CD4-positive, alpha-beta T cell treated with Interleukin-10 for 1 hour (primary cell): Measurements from ENCODE around the gene PPL.
"Not testable (repeated sequence)": the region's sequence is repeated elsewhere in the genome, so short reads cannot be mapped to it uniquely, and the experiment has no call there.

Source experiments
- DNase-seq: peaks from one replicate; pipeline ENCODE4 v3.0.0-alpha.2; 2020

Gene PPL

DNA sequence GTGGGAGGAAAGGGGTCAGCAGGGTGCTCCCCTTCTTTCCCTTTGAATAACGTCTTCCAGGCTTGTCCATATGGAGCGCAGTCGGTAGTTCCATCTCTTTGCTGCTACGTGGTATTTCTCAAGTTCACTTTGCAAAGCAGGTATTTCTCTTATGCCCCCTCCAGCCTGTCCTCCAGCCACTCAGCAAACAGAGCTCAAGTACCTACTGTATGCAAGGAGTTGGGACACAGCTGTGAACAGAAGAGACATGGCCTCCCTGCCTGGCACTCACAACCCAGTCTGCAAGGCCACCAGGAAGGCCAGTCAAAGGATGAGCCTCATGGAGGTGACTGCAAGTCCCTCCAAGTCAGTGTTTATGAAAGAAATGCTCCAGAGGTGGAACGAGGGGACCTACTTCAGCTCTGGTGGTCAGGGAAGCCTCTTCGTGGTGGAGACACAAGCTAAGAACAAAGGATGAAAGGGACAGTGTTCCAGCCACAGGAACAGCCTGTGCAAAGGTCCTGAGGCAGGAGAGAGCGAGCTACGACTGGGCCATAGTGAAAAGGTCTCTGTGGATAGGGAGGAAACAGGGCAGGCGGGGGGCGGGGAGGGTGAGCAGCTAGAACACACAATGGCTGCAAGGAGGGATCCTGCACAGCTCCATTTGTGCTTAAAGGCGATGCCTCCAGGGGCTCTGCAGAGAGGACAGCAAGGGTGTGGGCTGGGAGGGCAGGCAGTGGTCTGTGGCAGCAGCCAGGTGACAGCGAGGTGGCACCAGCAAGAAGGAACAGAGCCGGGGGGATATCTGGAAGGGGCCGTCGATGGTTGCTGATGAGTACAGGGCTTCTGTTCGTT is 32.6 kb downstream of the PPL start:
- DNase-seq: no peak

DNA sequence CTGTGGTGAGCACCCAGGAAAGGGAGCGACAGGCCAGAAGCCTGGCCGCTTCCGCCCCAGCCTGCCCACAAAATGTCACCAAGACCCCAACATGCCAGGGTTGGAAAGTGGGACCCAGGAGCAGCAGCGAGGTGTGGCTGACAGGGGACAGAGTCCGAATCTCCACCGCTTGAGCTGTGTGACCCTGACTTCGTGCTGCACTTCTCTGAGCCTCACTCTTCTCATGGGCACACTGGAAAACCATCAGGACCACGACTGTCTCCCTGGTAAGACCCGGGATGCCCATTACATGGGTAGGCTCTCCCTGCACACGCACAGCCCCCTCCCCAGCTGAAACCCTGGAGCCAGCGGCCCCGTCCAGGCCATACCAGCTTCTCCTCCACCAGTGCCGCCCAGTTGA is 34.9 kb downstream of the PPL start:
- no peak for DNase-seq

DNA sequence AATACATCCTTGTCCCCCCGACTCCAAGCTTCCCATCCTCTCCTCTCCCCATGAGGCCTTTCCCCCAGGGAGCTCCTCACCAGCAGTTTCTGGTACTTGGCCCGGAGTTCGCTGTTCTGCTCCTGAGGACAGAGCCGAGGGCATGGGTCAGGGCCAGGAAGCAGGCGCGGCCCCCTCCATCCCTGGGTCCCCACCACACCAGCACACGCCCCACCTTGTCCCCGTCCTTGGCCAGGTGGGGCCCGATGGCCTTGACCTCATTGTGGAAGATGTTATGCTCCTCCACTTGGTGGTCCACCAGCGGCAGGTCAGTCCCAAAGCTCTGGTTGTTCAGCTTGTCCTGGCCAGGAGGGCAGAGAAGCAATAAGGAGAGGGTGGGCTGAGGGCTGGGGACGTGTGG is 36.2 kb downstream of the PPL start:
- DNase-seq: no peak

DNA sequence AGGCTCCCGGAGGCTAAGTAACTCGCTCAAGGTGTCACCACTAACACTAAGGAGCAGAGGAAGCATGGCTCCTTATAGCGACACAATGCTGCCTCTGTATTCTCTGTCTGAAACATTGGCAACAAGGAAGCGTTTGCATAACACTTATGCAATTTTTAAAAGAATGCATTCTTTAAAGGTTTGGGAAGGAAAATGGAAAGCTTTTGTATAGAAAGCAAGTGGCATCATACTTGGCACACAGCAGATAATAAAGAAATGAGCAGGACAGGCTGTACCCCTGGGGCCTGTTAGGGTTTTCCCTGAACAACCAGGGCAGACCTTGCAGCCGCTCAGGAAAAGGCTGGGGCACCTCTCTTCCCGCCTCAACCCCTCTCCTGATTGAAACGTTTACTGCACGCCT is 36.9 kb downstream of the PPL start:
- DNase-seq: no peak

DNA sequence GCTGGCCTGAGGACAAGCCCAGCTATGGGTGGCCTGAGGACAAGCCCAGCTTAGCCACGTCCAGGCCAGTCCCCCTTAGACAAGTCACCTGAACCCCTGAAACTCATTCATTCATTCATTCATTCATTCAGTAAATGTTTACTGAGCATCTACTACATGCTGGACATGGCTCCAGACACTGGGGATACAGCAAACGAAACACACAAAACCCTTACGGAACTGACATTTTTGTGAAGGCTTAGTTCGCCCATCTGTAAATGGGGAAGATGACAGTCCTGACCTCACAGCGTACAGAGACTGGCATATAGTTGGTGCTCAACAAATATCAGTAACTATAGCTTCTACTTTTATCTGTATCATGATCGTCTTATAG is 37.5 kb downstream of the PPL start:
- no peak for DNase-seq

DNA sequence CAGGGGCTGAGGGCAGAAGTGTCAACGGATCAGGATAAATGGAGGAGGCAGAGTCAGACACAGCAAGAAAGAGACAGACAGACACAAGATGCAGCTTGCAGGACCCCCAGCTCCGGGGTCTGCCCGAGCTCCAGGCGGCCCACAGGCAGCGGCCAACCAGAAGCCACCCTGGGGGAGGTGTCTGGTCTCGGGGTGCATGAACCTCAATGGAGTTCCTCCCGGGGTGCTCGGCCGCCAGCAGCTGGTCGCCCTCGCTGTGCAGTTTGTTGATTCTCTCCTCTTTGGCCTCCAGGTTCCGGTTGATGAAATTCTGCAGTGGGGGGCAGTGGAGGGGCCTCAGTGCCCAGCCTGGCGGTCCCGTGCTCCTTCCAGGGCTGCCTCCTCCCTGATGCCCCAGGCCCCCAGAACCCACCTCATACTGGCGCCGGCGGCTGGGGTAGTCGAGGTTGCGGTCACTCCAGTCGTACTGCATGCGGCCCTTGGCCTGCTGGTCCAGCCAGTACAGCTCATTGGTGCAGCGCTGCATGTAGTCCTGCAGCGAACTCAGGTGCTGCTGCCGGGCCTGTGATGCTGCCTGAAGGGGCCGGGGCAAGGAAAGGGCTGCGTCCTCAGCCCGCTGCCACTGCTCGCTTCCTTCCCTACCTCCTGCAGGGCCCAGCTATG is 38.0 kb downstream of the PPL start:
- DNase-seq: no peak

DNA sequence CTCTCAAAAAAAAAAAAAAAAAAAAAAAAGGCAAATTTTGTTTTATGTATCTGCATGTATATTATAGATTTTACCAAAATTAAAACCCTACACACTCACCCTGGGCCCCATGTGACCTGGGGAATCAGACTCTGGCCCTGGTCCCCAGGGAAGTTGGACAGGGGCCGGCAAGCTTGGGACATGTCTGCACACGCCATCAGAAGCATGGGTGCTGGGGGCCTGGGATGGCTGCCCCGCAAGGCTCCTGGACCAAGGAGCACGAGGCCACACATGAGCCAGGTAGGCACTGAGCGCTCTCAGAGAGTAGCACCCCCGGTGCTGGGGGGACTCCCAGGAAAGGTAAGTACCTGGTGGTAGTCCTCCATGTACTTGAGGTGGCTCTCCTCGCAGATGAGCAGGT is 39.6 kb downstream of the PPL start:
- DNase-seq: no peak

DNA sequence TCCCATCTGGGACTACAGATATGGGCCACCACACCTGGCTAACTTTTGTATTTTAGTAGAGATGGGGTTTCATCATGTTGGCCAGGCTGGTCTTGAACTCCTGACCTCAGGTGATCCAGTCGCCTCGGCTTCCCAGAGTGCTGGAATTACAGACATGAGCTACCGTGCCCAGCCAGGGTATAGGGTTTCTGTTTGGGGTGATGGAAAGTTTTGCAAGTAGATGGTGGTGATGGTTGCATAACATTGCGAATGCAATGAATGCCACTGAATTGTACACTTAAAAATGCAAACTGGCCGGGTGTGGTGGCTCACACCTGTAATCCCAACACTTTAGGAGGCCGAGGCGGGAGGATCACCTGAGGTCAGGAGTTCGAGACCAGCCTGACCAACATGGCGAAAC is 40.2 kb downstream of the PPL start:
- not testable (repeated sequence) for DNase-seq

DNA sequence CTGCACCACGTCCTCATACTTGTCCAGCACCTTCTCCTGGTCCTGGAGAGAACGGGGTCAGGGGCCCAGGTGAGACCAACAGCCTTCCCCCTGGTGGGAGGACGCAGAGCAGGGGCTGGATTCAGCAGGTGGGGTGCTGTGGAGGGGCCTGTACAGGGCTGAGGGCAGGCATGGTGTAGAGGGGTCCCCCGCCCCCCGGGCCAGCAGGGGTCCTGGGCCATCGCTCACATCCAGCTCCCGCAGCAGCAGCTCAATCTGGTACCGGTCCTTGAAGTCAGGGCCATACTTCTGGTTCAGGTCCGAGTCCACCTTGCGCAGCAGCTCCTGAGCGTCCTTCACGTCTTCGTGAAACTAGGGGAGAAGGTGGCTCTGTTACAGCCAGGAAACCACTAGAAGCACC is 41.6 kb downstream of the PPL start:
- no peak for DNase-seq

DNA sequence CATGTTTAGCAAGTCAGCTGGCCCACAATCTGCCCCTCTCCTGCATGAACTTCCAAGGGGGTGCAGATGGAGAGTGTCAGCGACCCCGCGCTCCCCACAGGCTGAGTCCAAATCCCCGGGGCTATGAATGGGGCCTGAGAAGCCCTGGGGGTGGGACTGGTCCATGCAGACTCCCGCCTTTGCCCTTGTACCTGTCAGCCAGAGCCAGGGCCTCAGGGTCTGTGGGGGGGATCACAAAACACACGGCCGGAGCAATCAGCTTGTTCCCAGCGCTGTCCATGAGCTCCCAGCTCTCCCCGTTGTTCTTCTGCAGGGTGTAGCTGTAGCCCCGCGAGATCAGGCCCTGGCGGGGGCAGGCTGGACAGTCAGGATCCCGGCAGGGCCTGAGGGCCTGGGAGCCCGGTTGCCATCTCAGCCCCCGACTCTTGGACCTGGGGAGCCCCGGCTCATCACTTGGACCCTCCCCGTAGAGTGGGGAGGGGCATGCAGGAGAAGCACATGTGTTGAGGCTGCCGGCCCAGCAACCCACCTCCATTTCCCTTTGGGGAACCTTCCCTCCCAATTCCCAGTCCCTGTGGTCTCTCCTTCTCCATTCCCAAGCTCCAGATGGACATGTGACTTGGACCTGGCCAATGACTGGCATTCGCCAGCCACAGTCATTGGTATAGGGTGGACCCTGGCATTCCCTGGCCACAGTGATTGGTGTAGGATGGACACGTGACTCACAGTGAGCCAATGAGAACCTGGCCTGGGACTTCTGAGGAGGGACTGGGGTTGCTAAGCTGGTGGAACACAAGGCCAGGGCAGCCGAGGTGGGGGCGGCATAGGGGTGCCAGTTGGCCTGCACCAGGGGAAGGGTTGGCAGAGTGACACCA is 42.4 kb downstream of the PPL start:
- no peak for DNase-seq

DNA sequence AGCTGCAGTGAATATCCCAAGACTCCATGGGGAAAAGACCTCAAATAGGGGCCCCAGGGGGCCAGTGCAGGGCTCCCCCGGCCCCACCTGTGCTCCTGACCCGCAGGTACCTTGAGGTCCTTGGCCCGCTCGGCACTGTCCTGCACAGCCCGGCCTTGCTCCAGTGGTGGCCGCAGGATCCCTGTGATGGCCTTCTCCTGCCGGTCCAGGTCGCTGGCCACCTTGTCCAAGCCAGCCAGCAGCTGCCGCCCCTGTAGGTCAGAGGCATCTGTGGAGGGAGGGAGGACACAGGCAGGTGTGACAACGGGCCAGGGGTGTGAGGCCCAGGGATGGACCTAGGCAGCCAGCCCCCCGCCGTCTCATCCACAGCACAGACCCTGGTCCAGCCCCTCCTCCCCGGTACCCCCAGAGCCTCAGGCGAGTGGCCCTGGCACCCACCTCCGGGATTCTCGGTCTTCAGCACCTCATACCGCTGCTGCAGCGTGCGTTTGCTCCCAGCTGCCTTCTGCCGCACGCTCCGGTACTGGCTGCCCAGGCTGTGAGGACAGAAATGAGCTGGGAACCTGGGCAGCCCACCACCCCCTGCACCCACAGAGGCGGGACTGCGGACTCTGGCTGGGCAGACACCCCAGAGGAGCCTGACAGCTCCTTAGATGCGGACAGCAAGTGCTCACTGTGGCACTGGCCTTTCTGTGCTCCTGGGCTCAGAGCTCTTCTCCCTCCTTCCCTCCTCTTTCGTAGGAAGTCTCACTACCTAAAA is 43.7 kb downstream of the PPL start:
- DNase-seq: no peak

DNA sequence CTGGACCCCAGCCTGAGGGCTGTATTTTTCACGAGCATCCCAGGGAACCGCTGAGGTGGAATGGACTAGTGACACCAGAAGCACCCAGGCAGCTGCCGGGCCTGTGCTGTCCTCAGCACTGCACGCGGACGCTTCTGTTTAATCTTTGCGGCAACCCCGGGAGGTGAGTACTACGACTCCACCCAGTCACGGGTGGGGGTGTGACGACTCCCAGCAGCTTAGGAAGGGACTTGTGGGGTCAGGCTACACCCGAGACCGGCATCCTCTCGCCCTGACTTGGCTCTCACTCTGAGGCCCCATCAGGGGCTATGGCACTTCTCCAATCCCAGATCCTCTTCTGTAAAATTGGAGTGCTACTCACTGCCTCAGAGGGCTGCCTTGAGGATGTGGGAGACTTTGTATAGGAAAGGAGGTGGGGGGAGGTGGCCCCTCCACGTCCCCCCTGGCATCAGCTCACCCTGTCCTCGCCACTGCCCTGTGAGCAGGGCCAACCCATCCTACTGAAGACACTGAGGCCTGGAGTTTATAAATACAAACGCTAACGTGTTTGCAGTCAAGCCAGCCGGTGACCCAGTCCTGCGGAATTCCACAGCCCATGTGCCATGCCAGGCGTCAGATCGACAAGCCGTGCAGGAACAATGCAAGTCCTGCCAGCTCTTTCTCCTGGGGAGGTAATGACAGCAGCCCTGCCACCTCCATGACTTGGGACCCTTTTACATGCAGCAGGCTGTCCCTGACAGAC is 44.4 kb downstream of the PPL start:
- DNase-seq: no peak

DNA sequence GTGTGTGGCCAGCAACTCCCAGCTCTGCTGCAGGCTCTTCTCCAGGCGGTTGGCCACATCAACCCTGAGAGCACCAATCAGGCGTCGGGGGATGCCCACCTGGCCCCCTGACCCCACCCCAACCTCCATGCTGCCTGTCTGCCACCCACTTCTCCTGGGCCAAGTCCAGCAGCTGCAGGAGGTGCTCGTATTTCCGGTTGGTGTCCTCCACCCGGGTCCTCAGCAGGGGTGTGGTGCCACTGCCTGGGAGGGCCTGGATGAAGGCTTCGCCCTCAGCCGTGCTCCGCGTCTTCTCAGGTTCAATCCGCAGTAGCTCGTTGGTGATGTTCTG is 45.1 kb downstream of the PPL start:
- DNase-seq: no peak

DNA sequence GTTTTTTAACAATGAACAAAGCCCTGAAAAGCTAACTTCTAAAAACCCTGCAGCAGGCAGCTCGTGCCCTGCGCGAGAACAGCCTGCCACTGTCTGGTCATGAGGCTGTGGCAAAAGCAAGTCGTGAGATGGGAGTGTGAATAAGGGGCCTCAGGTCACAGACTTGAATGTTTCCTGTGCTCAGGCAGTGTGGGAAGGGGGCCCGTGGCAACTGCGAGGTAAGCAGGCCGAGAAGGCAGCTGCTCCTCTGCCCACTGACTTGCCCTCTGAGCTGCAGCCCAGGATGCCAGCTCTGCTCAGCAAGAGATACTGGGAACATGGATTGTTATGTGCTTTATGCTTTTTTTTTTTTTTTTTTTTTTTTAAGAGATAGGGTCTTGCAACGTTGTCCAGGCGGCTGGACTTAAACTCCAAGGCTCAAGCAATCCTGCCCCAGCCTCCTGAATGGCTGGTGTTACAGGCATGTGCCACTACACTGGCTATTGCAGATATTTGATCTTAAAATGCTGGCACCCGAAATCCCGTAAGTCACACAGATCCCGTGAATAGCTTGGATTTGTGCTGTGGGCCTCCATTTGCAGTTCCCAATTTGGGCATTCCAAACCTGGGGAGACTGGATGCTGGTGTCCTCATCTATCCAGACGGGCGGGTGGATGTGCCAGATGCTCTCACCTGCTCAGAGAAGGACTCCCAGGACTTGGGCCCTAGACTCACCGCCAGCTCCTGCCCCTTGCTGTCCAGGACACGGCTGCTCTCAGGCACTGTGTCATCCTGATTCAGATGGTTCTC is 45.7 kb downstream of the PPL start:
- DNase-seq: no peak

DNA sequence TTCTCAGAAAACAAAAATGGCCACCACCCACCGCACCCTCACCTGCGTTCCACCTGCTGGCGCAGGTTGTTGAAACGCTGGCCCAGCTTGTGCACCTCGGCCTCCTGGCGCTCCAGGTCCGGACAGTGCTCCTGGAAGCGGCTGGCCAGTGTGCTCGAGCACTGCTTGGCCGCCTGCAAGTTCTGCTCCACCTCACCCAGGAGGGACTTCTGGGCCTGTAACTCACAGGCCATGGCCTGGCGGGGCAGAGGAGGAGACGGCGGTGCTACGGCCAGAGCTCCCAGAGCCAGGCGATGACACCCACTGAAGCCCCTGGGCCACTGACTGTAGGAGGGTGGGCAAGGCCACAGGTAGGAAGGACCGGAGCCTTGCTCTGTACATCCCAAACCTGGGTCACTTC is 46.3 kb downstream of the PPL start:
- DNase-seq: no peak

DNA sequence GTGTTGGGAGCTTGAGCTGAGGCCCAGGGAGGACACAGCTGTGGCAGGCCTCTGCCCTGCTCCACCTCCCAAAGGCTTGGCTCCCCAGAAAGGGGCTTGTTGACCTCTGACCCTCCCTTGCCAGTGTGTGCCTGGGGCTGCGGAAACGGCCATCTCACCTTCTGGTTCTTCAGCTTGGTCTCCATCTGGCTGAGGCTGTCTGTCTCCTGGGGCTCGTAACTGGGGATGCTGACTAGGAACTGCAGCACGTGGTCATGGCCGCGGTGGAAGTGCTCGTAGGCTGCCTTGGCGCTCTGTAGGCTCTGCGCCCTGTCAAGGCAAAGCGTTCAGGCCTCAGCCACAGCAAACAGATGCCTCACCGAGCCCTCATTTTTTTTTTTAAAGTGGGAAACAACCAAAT is 46.9 kb downstream of the PPL start:
- DNase-seq: no peak

DNA sequence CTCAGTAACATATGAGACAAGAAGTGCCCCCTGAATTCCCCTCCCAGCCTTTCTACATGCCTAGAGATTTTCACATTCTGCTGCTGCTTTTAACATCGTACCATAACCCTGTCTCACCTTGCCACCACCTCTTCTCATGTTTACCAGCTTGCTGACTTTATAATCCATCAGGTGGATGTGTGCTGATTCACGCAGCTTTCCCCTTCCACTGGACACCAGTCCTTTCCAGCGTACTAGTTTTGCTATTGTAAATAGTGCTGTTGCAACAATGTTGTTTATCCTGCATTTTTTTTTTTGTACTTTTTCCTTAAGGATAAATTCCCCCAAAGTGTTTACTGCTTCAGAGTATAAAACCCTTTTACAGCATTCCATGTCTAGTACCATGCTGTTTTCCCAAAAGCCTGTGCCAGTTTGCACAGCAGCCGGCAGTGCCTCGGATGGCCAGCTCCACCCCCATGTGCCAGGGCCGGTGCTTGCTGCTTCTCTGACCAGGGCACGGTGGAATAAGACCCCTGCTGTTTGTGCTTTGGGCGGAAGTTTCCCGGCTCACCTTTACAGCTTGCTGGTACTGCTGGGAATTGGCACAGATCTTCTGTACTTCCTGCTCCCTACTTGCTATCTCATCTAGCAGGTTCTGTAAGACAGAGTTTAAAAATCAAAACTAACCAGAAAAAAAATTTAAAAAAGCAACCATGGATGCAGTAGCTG is 48.4 kb downstream of the PPL start:
- DNase-seq: no peak

DNA sequence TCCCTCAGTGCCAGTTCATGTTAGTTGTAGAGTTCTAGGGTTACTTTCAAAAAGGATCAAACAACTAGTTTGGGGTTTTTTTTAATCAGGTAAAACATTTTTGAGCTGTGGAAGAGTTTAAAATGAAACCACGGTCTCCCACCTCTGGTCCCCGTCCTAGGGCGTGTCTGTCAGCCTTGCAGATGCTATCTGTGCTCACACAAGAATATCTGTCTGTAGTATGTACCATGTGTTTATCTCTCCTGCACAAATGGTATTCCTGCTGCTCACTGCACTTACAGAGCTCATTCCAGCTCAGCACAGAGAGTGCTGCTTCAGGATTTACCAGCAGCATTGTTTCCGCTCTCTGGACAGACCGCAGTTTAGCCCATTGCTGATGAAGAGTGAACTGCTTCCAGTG is 50.8 kb downstream of the PPL start:
- DNase-seq: no peak

DNA sequence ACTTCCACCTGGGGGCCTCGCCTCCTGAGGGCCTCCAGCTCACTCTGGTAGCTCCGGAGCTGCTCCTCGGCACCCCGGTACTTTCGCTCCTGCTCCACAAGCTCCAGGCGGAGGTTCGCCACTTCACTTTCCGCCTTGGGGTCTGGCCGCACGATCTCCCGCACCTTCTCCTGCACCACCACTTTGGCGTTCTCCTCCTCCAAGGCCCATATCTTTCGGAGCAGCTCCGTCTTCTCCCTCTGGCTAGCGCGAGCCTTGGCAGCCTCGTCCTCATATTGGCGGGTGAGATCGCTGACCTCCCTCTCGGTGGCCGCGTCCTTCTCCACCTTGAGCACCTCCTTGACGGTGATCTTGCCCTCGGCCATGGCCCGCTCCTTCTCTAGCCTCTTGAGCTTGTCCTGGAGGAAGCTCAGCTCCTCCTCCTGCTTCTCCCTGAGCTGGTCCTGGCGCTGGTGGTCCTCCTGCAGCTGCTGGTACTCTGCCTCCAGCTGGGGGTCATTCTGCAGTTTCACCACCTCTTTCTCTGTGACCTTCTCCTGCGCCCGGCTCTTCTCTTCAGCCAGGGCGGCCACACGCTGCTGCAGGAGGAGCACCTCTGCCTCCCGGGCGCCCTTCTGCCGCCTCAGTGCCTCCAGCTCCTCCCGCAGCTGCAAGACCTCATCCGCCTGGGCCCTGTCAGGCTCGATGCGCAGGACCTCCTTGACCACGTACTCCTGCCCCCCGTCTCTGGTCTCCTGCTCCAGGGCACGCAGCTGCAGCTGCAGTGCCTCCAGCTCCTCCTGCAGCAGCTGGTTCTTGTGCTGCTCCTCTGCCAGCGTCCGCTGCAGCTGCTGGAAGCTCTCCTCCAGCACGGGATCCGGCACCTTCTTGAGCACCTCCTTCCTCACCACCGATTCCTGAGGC is 51.7 kb downstream of the PPL start:
- DNase-seq: no peak

DNA sequence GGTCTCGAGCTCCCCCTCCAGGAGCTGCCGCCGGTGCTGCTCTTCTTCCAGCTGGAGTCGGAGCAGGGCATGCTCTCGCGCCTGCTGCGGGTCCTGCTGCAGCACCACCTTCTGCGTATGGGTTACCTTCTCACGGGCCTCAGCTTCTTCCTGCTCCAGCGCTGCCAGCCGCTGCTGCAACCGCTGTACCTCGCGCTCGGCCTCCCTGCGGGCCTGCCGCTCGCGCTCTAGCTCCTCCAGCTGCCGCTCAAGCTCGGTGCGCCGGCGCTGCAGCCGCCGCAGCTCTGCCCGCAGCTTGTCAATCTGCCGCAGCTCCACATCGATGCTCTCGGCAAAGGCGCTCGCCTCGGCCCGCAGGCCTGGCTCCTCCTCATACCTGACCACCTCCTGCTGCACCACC is 52.7 kb downstream of the PPL start:
- DNase-seq: no peak
